ENCODE measurements around the gene CYP26A1.

Gene CYP26A1

DNA sequence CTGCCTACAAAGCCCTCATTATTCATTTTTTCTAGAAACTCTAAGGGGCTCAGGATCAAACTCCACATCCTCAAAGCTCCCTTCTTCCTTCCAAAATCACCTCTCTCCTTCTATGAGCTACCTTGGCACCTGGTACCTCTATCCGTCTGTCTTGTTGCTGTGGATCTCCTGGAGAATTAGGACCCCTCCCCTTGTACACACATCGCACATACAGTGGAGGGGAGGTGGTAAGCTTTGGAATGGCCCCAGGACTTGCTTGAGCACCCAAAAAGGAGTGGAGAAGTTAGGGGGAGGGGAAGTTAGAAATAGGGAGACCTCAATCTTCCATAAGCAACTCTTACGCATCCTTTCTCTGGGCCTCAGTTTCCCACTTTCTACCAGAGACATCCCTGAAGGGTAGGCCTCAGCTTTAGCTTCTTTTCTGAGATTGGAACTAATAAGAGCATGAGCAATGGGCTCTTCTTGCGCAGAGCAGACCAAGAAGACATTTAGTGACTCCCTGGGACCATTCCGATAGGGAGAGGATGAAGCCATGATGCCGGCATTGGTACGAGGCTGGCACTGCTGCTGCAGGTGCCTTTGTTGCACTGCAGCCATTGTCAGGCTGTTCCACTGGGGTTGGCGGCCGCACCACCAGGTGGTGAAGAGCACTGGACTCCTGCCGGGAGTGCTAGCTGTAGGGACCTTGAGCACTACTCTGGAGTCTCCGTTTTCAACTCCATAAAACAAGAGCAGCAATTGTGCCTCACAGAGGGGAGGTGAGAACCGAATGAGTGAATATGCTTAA is 8.6 kb upstream of the CYP26A1 start:
- no peak for DNase-seq (ENCODE audit: low read depth, low spot score)

DNA sequence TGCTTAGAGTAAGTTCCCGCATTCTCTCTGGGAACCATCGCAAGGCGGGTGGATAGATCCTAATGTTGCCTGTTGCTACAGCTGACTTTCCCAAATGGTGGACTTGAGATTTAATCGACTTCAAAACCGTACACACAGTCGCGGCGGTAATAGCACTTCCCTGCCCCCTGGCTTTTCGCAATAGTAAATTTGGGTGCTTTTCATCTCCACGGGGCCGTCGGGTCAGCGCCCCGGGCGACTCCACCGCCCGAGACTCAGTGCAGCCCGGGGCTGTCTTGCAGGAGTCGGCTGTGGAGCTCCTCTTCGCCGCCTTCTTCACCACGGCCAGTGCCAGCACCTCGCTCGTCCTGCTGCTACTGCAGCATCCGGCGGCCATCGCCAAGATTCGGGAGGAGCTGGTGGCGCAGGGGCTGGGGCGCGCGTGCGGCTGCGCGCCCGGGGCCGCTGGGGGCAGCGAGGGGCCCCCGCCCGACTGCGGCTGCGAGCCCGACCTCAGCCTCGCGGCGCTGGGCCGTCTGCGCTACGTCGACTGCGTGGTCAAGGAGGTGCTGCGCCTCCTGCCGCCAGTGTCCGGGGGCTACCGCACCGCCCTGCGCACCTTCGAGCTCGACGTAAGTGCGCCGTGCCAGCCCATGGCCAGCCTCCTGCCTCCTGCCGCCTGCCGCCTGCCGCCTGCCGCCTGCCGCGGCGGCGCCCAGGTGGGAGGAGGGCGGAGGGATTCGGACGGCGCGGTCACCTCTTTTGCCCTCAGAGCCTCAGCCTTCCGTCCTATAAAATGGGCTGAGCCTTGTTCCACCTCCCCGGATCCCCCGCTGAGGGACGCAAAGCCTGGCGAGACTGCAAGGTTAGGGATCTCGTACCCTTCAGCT is 7.8 kb upstream of the CYP26A1 start:
- DNase-seq (ENCODE audit: low read depth, low spot score), result peak; percentile 27

DNA sequence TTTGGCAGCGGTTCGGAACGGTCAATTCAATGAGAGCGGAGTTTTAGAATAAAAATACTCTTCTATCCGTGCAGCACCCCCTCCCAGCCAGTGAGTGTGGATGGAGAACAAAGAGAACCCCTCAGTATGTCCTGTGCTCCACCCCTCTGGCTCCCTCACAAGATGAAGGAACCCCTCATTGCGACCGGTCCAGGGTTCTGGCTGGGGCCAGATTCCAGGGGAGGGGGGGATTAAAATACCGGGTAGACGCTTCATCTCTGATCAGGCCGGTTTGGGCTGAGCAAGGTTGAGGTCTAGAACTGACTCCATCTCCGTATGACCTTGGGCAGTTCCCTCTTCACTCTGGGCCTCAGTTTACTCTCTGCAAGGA is 7.2 kb upstream of the CYP26A1 start:
- DNase-seq (ENCODE audit: low read depth, low spot score), result no peak

DNA sequence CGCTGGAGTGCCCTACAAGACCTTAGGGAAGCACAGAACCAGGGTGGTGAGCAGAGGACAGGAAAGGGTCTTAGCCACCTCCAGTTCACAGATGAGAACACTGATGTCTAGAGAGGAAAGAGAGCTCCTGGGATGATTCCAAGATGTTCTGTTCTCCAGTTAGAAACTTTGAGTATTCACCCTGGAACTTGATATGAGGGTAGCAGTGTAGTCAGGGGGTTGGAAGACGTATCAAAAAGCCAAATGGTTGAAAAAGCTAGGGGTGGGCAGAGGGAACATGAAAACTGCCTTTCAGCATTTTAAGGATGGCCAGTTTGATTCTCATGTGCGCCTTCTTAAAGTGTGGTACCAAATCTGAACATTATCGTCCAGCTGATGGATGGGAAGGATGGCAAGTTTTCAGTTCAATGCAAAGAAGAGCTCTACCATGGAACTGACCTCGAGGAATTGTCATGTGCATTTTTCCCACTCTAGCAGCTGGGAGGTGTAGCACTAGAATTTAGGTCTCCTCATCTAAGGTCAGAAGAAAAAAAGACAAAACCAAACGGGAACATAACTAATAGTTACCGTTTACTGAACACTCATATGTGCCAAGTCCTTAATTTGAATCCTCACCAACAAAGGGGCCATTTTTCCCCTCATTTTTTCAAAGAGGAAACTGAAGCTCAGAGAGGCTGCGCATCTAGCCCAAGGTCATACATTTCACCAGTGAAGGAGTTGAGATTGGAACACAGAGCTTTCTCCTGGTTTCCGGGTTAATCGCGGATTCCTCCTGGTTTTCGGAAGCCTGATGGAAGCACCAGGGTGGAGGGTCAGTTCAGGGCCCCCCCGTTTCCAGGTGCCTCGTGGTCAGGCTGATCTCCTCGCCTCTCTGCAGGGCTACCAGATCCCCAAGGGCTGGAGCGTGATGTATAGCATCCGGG is 6.0 kb upstream of the CYP26A1 start:
- DNase-seq (ENCODE audit: low read depth, low spot score), result no peak

DNA sequence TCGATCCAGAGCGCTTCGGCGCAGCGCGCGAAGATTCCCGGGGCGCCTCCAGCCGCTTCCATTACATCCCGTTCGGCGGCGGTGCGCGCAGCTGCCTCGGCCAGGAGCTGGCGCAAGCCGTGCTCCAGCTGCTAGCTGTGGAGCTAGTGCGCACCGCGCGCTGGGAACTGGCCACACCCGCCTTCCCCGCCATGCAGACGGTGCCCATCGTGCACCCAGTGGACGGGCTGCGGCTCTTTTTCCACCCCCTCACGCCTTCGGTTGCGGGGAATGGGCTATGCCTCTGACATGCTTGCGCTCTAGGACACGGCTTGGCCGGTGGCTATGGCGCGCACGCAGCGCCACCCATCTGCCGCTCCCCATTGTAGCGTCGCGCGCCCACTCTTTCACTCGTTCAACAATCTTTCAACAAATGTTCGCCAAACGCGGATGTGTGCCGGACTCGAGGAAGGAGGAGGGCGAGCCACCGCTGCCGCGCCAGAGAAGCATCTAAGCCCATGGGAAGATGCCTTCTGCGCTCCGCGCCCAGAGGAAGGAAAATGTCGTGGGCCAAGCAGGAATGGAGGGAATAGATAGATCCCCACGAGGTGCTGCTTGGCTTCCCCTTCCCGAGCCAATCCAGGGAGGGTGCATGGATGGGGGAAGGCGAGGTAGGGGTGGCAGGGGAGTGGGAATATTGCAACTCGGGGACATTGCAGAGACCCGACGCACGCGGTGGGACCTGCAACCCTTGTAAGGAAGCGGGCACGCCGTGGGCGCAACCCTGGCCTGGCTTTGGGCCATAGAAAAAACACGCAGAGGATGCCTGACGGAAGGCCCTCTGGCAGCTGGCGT is 5.1 kb upstream of the CYP26A1 start:
- DNase-seq (ENCODE audit: low read depth, low spot score), result peak; percentile 73

DNA sequence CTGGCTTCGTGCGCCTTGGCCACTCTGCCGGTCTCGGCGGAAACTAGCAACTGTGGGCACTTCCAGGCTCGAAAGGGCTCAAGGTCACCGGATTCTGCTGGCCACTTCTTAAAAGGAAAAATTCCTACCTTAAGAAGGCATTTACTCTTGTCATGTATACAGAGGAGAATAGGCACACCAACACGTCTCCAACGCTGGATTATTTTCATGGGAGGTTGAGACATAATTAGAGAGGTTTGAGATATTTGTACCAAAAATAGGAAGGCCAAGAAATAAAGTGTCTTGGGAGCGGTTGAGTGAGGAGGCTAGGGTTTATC is 4.5 kb upstream of the CYP26A1 start:
- DNase-seq (ENCODE audit: low read depth, low spot score), result no peak

DNA sequence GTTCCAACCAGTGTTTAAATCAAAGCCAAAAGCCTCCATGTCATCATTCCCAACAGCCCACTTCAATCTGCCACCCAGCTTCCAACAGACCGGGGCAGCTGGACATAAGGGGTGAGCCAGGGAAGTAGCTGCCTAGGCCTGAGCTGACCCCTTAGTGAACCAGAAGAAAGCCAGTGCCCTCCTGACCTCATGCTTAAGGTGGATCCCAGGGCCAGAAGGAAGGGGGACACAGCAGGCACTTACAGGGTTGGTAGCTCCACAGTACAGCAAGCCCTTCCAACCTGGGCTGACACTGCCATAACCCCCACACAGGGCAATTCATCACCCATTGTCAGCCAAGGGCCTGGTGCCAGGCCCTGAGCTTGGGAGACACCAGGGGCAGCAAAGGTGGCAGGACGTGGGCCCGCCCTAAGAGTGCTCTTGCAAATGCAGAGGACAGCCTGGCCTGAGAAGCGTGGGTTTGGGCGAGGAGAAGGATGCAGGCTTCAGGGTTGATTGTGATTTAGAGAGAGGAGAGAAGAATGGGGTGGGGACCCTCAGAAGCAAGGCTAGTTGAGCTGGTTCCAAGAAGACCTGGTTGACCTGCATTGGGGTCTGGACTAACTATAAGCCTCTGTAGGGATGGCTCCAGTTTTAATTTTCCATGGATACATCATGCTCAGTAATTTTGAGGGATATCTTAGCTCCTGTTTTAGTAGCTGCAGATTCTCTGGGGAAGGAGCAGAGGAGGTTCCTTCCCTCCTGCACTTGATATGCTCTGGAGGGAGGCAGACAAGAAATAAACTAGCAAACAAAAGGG is 3.1 kb upstream of the CYP26A1 start:
- no peak for DNase-seq (ENCODE audit: low read depth, low spot score)

DNA sequence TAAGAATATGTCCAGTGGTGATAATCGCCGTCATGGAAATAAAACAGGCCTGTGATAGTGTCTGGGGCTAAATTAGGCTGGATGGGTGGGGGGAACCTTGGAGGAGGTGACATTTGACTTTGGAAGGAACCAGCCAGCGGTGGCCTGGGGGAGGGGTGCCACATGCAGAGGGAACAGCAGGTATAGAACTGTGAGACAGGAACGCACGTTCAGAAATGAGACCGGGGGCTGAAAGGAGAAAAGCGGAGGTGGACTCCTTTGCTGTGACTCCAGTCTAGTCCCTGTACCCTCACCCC is 2.6 kb upstream of the CYP26A1 start:
- no peak for DNase-seq (ENCODE audit: low read depth, low spot score)

DNA sequence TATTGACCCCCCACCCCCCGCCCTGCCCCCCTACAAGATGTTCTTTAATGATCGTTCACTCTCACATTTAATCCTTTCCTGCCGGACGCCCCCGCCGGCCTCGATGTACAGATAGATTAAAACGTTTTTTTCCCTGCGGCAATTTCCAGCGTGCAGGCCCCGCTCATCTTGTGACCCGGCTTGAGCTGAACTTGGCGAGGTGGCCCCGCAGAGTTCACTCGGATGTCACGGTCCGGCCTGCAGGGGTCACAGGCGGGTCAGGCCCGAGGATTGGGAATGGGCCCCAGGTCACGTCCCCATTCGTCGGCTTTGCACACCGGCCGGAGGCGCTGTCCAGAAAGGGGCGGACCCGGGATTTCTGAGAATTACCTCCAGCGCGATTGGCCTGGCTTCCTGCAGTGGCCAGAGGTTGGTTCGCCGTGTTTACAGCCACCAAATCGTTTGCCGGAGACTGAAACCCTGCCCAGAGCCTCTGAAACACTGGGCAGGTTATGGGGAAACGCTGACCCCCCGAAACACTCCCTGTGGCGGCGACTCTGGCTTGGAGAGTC is 1.9 kb upstream of the CYP26A1 start:
- peak; percentile 57 for DNase-seq (ENCODE audit: low read depth, low spot score)

DNA sequence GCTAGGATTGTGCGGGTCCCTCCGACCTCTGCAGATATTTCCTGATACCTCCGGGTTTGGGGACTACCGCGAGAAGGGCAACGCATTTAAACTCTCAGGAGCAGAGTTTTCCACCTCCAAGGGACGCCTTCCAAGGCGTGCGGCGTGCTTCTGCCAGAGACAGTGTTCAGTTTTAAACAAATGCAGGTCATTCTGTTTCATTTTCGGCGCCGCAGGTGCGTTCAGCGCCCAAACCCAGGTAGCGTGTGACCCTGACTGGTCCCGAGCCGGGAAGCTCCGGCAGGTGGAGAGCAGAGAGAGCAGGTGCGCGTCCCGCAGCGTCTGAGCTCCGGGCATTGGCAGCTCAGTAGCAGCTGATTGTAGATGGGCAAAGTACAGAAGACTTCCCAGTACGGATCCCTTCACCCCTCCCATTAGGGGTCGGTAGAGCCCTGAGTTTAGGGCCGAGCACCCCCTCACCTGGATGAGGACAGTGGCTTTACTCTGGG is 1.4 kb upstream of the CYP26A1 start:
- DNase-seq (ENCODE audit: low read depth, low spot score), result no peak

DNA sequence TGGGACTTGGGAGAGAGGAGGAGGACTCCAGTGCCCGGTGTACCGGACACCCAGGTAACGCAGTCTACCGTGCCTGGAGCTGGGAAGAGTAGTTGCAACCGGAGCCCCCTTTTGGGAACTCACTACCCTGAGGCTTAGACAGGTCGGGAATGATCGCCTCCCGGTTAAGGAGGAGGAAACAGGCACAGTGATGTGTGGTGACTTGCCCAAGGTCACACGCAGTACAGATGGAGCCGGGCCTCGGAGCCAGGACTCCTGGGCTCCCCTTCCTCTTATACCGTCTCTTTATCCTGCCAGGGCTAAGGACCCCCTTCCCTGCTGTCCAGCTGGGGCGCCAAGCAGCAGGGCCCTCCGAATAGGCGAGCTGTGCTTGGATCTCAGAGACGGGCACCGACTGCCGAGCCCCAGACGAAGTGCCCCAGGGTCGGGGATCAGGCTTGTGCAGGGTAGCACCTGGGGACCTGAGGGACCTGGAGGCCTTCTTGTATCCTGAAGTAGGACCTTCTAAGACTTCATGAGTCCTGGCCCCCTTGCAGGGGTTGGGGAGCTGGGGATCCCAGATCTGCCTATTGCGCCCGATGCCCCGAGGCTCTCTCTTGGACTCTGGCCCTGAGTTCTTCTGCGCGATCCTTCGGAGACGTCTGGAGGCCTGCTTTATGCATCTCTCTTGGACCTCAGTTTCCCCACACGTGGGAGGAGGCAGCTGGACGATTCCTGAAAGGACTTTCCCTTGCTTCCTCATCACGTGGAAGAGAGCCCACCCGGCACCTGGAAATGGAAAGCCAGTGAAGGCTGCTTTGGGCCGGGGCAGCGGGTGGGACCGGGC is 767 bp upstream of the CYP26A1 start:
- no peak for DNase-seq (ENCODE audit: low read depth, low spot score)

DNA sequence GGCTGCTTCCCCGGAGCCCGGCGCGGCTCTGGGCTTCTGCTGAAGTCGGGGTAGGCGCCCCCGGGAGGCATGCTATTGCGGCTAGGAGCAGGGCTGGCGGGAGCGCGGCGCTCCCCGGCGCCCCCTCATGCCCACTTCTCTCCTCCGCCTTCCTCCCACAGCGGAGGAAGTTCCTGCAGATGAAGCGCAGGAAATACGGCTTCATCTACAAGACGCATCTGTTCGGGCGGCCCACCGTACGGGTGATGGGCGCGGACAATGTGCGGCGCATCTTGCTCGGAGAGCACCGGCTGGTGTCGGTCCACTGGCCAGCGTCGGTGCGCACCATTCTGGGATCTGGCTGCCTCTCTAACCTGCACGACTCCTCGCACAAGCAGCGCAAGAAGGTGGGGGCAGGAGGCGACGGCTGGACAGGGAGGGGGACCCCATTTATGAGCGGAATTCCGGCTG is 479 bp downstream of the CYP26A1 start:
- peak; percentile 48 for DNase-seq (ENCODE audit: low read depth, low spot score)

DNA sequence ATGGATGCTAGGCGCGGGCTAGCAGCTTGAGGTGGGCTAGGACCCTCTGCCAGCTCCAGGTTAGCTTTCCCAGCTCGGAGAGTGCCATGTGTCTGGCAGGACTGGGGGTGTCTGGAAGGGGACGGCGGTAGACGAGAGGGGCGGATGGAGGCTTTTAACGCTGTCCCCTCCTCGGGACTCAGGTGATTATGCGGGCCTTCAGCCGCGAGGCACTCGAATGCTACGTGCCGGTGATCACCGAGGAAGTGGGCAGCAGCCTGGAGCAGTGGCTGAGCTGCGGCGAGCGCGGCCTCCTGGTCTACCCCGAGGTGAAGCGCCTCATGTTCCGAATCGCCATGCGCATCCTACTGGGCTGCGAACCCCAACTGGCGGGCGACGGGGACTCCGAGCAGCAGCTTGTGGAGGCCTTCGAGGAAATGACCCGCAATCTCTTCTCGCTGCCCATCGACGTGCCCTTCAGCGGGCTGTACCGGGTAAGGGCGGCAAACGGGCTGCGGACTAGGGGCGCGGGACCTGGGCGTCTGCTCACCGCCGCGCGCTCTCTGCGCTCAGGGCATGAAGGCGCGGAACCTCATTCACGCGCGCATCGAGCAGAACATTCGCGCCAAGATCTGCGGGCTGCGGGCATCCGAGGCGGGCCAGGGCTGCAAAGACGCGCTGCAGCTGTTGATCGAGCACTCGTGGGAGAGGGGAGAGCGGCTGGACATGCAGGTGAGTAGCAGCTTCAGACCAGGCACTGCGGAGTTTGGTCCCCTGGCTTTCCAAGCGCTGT is 1.1 kb downstream of the CYP26A1 start:
- DNase-seq (ENCODE audit: low read depth, low spot score), result peak; percentile 46

DNA sequence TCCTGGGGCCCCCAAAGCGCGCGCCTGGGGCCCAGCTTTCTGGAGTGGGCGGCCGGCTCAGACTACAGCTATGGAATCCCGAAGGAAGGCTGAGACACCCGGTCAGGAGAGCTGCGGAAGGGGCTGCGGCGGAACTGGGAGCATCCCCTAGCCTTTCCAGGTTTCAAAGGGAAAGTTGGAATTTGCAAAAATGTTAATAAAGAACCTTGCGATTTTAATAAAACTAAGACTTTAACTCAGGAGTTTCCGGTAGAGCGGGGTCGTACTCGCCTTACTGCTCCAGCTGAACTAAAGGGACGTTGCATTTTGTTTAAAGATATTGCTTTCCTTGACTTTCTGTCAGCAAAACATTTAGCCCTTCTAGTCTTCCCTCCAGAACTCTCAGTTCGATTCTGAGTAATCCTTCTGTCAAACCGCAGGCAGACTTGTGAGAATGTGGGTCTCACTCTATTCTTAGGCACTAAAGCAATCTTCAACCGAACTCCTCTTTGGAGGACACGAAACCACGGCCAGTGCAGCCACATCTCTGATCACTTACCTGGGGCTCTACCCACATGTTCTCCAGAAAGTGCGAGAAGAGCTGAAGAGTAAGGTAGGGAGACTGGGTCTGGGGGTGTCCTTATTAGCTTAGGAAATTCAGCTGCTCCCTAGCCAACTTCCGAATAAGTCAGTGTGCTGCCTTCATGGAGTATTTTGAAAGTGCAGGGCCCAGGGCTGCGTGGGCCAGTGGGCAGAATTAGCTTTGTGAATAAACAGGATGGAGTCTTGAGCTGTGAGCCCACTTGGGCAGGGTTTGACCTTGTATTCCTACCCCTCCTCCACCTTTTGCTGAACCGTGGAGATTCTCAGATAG is 1.9 kb downstream of the CYP26A1 start:
- no peak for DNase-seq (ENCODE audit: low read depth, low spot score)

DNA sequence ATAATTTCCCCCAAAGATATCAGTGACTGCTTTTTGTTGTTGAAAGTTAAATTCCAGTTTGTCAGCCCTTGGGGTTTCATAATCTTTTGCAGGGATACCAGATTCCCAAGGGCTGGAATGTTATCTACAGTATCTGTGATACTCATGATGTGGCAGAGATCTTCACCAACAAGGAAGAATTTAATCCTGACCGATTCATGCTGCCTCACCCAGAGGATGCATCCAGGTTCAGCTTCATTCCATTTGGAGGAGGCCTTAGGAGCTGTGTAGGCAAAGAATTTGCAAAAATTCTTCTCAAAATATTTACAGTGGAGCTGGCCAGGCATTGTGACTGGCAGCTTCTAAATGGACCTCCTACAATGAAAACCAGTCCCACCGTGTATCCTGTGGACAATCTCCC is 3.2 kb downstream of the CYP26A1 start:
- no peak for DNase-seq (ENCODE audit: low read depth, low spot score)

DNA sequence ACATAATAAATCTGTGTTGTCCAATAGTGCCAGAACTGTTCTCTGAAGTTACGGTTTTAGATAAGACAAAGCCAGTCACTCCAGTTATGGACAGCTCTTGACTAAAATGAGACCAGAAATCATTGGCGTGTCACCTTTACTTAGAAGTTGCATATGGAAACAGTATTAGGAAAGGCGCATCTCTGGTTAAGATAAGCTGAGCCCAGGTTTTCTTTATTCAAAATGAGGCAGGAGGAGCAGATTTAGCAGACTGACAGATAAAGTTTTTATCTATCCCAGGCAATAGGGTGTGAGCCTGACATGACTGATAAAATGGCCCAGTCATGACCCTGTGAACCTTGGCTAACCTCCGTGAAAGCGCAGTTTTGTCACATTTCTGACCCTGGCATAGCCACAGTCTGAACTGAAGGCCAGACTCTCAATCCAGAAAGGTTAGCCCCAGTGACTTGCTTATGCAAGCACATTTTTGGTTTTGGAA is 4.2 kb downstream of the CYP26A1 start:
- DNase-seq (ENCODE audit: low read depth, low spot score), result no peak

DNA sequence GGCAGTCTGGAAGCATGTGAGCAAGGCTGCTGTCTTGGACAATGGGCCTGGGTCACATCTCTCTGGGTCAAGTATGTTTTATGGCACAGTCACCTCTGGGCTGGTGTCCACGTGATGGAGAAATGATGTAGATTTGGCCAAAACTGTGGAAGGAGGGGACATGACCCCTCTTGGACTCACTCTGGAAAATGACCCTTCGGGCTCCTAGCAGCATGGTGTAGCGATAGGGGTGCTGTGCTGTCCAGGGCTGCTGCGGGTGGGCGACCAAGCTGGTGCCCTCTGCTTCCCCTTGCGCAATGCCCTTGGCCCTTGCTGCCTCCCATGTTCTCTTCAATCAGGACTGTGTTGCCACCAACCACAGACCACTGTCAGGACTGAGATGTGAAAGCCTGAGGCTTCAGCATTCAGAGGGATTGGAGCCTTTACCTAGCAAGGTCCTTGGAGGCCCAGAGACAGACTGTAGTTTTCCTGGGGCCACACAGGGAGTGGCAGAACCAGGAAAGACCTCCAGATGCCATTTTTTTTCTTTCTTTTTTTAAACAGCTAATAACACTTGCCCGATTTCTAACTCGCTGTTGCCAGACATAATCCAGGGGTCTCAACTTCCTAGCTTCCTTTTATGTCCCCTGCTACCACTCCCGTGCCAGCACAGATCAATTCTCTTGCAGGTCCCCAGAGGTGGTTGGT is 6.1 kb downstream of the CYP26A1 start:
- no peak for DNase-seq (ENCODE audit: low read depth, low spot score)
